HCT116 (cell line): ENCODE data around the gene ZNF675. TPM values are rescaled to one million over a fixed set of nuclear protein-coding genes. Genes with fewer than 3 reads are reported as not detected.
"Not testable (repeated sequence)": the region's sequence is repeated elsewhere in the genome, so short reads cannot be mapped to it uniquely, and the experiment has no call there.

Source experiments
- ATAC-seq: fragments of 200-7000 bp; cut with Tn5 transposase; 2 replicates; pipeline ENCODE4 v1.9.1; 2020; ENCODE audit warnings: mild to moderate bottlenecking, moderate library complexity
- BruUV-seq: library from RNA; stranded (reverse); fragments of 400-500 nt; replicated peaks from 2 replicates; lab custom pipeline; 2021; lab: Mats Ljungman, UMichigan
- CTCF ChIA-PET: fragments of 300-600 bp; sonication (Branson Sonifier 250); formaldehyde crosslinking; loops from one replicate; lab custom pipeline; 2021; ENCODE audit warnings: antibody characterized with exemption; lab: Charles Lee
- POLR2A ChIA-PET: fragments of 300-600, 350-600 bp; sonication (Branson Sonifier 250); formaldehyde crosslinking; loops from one replicate; lab custom pipeline; 2021; ENCODE audit warnings: antibody characterized with exemption; lab: Charles Lee
- RAD21 ChIA-PET, 2 experiments: fragments of 300-600 bp; sonication (Branson Sonifier 250); formaldehyde crosslinking; loops; one replicate each; lab custom pipeline; 2023; ENCODE audit warnings: low total read pairs in 2 of 2; ENCODE audit not compliant: uncharacterized antibody in 2 of 2, unreplicated experiment in 2 of 2, low non-redundant PET in 1 of 2; lab: Charles Lee
- DNase-seq: peaks from one replicate; pipeline ENCODE4 v3.0.0-alpha.2; 2010; ENCODE audit warnings: low read depth, low spot score
- H2AFZ ChIP-seq: fragments of 200-600 bp; shearing (Covaris generic), sonication (generic); 2 replicates; pipeline ENCODE4 v1.6.1; 2017; ENCODE audit warnings: low read depth, mixed run types, mixed read lengths, antibody characterized with exemption, low read length; ENCODE audit not compliant: poor library complexity, severe bottlenecking
- H3K27ac ChIP-seq: 2 replicates; pipeline ENCODE4 v1.5.1; 2012; ENCODE audit warnings: low read depth, low read length
- H3K27me3 ChIP-seq: fragments of 200-600 bp; sonication (generic); 2 replicates; pipeline ENCODE4 v1.6.1; 2016; ENCODE audit warnings: mixed run types, low read length, mixed read lengths; ENCODE audit not compliant: insufficient read depth
- H3K36me3 ChIP-seq, 2 experiments: fragments of 200-500 bp in 1 of 2; fragments of 200-600 bp in 1 of 2; sonication (Bioruptor generic) in 1 of 2; sonication (generic) in 1 of 2; 2 replicates each; pipeline versions ENCODE4 v1.5.1 to v1.6.1; 2014 to 2016; ENCODE audit warnings: low read length in 2 of 2, inconsistent platforms in 1 of 2, mixed read lengths in 1 of 2, mixed run types in 1 of 2; ENCODE audit not compliant: insufficient read depth in 2 of 2, control insufficient read depth in 1 of 2
- H3K4me1 ChIP-seq, 2 experiments: fragments of 200-600 bp in 1 of 2; sonication (generic) in 1 of 2; 2 replicates each; pipeline versions ENCODE4 v1.5.1 to v1.6.1; 2012 to 2017; ENCODE audit warnings: low read length in 2 of 2, inconsistent platforms in 1 of 2, mild to moderate bottlenecking in 1 of 2, mixed read lengths in 1 of 2, mixed run types in 1 of 2, moderate library complexity in 1 of 2; ENCODE audit not compliant: insufficient read depth in 2 of 2, control insufficient read depth in 1 of 2
- H3K4me2 ChIP-seq: fragments of 200-600 bp; sonication (generic); 2 replicates; pipeline ENCODE4 v1.6.1; 2017; ENCODE audit warnings: mixed run types, low read length, mixed read lengths
- H3K4me3 ChIP-seq, 2 experiments: fragments of 200-600 bp in 1 of 2; sonication (generic) in 1 of 2; replicated peaks in 1 of 2; 2 replicates each; pipeline ENCODE4 v1.5.1; 2011 to 2016; ENCODE audit warnings: low read length in 2 of 2, control low read depth in 1 of 2, low read depth in 1 of 2, mild to moderate bottlenecking in 1 of 2, mixed read lengths in 1 of 2, mixed run types in 1 of 2
- H3K79me2 ChIP-seq: fragments of 200-600 bp; sonication (generic); 2 replicates; pipeline ENCODE4 v1.6.1; 2017; ENCODE audit warnings: mild to moderate bottlenecking, mixed run types, low read length, moderate library complexity, mixed read lengths; ENCODE audit not compliant: insufficient read depth
- H3K9ac ChIP-seq: fragments of 200-600 bp; sonication (generic); 2 replicates; pipeline ENCODE4 v1.6.1; 2016; ENCODE audit warnings: low read length, mixed read lengths
- H3K9me2 ChIP-seq: fragments of 200-600 bp; sonication (generic), shearing (Covaris generic); 2 replicates; pipeline ENCODE4 v1.6.1; 2017; ENCODE audit warnings: mixed run types, mild to moderate bottlenecking, moderate library complexity; ENCODE audit not compliant: insufficient read depth
- H3K9me3 ChIP-seq, 2 experiments: fragments of 200-500 bp in 1 of 2; fragments of 200-600 bp in 1 of 2; sonication (Bioruptor generic) in 1 of 2; sonication (generic) in 1 of 2; 2 replicates each; pipeline ENCODE4 v1.6.1; 2014 to 2017; ENCODE audit warnings: low read length in 2 of 2, mixed read lengths in 2 of 2, inconsistent platforms in 1 of 2, low read depth in 1 of 2, mild to moderate bottlenecking in 1 of 2, mixed run types in 1 of 2, moderate library complexity in 1 of 2; ENCODE audit not compliant: control insufficient read depth in 1 of 2, insufficient read depth in 1 of 2
- H4K20me1 ChIP-seq: fragments of 200-600 bp; sonication (generic), shearing (Covaris generic); 2 replicates; pipeline ENCODE4 v1.6.1; 2017; ENCODE audit warnings: mixed run types, mild to moderate bottlenecking, moderate library complexity; ENCODE audit not compliant: insufficient read depth
- CEBPB ChIP-seq: IDR thresholded peaks from 2 replicates; pipeline ENCODE4 v1.6.1; 2012; ENCODE audit warnings: low read depth
- intact Hi-C: fragments of 100-400 bp; cut with micrococcal nuclease; formaldehyde crosslinking; loops from 2 replicates; pipeline ENCODE4 v1.10.0; 2022
- total RNA-seq: library from RNA; stranded (reverse); gene quantifications from one replicate; pipeline ENCODE4 v1.2.1, GENCODE V29; 2021; ENCODE audit not compliant: unreplicated experiment
- TF ChIP-seq, protein P1 (sequence below): IDR thresholded peaks from 2 replicates; pipeline ENCODE4 v1.6.1; 2012

Gene ZNF675
- total RNA-seq, 1 experiment from 2014 or later = 4.9 TPM

- H3K4me1 ChIP-seq = no peaks in the 10 kb centered on the region
- H3K4me2 ChIP-seq = no peak overlapping the region
- H3K9me2 ChIP-seq = no peaks in the 10 kb centered on the region
- RAD21 ChIA-PET = no interaction called here
- TF ChIP-seq CEBPB = no peak
- TF ChIP-seq, protein P1, sequence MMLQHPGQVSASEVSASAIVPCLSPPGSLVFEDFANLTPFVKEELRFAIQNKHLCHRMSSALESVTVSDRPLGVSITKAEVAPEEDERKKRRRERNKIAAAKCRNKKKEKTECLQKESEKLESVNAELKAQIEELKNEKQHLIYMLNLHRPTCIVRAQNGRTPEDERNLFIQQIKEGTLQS = no peak
- BruUV-seq = no TSS peak
- ATAC-seq (no peak), DNase-seq (no peak)
- no peak overlapping the region for H3K9ac ChIP-seq
- POLR2A ChIA-PET = no interaction called here
- intact Hi-C loops = no loop called here
- H3K36me3 ChIP-seq = no peaks in the 10 kb centered on the region
- no peaks in the 10 kb centered on the region for H3K27me3 ChIP-seq
- peaks cover 8% of the 10 kb centered on the region in 2 experiments; a peak in 2 of 4 replicates for H3K9me3 ChIP-seq
- H3K79me2 ChIP-seq = no peaks in the 10 kb centered on the region
- H3K27ac ChIP-seq = no peak overlapping the region
- H4K20me1 ChIP-seq = no peaks in the 10 kb centered on the region
- H3K4me3 ChIP-seq = no peak overlapping the region
- H2AFZ ChIP-seq = no peak overlapping the region
- CTCF ChIA-PET = no interaction called here
Measured at GRCh38 chr19:23698711-23699520, 11.9 kb upstream of the ZNF675 start.

- DNase-seq, H4K20me1 ChIP-seq, H3K27ac ChIP-seq, ATAC-seq, H3K36me3 ChIP-seq, H3K79me2 ChIP-seq, CTCF ChIA-PET, H3K4me3 ChIP-seq, H3K4me1 ChIP-seq, H3K27me3 ChIP-seq, RAD21 ChIA-PET, H3K9ac ChIP-seq, H2AFZ ChIP-seq, POLR2A ChIA-PET, BruUV-seq, H3K9me2 ChIP-seq, H3K4me2 ChIP-seq, H3K9me3 ChIP-seq, intact Hi-C loops: not testable (repeated sequence)
Measured at GRCh38 chr19:23692937-23693336, 5.9 kb upstream of the ZNF675 start.
